Spinal cord (tissue), 10 donors: ENCODE results near the gene HPS3. TPM values are rescaled to one million over a fixed set of nuclear protein-coding genes. Genes with fewer than 3 reads are reported as not detected.

Experiments used
- DNase-seq, 6 donors: peaks; one replicate each; pipeline versions ENCODE4 v3.0.0 to v3.0.0-alpha.2; 2013 to 2015; ENCODE audit warnings: low spot score in 6 of 6, low read depth in 4 of 6
- H3K27ac ChIP-seq: one replicate; pipeline ENCODE4 v1.5.1; 2013; ENCODE audit warnings: low read depth, low read length, control low read depth
- H3K27me3 ChIP-seq: one replicate; pipeline ENCODE4 v1.6.1; 2013; ENCODE audit warnings: low read length; ENCODE audit not compliant: control insufficient read depth, insufficient read depth
- H3K36me3 ChIP-seq: one replicate; pipeline ENCODE4 v1.6.1; 2013; ENCODE audit warnings: low read length; ENCODE audit not compliant: control insufficient read depth, insufficient read depth
- H3K4me1 ChIP-seq: one replicate; pipeline ENCODE4 v1.6.1; 2013; ENCODE audit warnings: low read length; ENCODE audit not compliant: control insufficient read depth, insufficient read depth
- H3K4me3 ChIP-seq: one replicate; pipeline ENCODE4 v1.5.1; 2013; ENCODE audit warnings: low read depth, low read length, control low read depth
- H3K9me3 ChIP-seq: one replicate; pipeline ENCODE4 v1.6.1; 2013; ENCODE audit warnings: low read length; ENCODE audit not compliant: control insufficient read depth, insufficient read depth
- WGBS: methylation state at CpG from one replicate; pipeline ENCODE4 v1.1.5; 2013; ENCODE audit warnings: missing lambda C conversion rate; ENCODE audit not compliant: insufficient coverage; 5-methylcytosine and 5-hydroxymethylcytosine counted together
- polyA plus RNA-seq, 2 donors: library from polyadenylated mRNA; unstranded; fragments of 120-200 nt; gene quantifications; one replicate each; pipeline ENCODE4 v1.2.1, GENCODE V29; 2013; ENCODE audit not compliant: insufficient read length in 2 of 2
- total RNA-seq, 2 donors: library from RNA; depleted of rRNA in 1 of 2; stranded (reverse); fragments of 120-200 nt in 1 of 2; fragments of >200 nt in 1 of 2; gene quantifications; one replicate each; pipeline versions ENCODE4 v1.2.3 to v1.2.4, GENCODE V29; 2013 to 2014
- donor health status: healthy.

HPS3 gene
- total and polyA plus RNA-seq, 4 donors = 21.6 to 28.5 (median 25.5) TPM

GRCh38 chr3:149119466-149119865, 10.0 kb upstream of the HPS3 start:
- H3K27me3 ChIP-seq = no peaks in the 10 kb centered on the region
- no peaks in the 10 kb centered on the region for H3K9me3 ChIP-seq
- no peak overlapping the region for H3K27ac ChIP-seq
- no peaks in the 10 kb centered on the region for H3K36me3 ChIP-seq
- no peaks in the 10 kb centered on the region for H3K4me1 ChIP-seq
- WGBS = 100% methylated on average over 1 of the region's 1 CpG
- no peak overlapping the region for H3K4me3 ChIP-seq
- no peak for DNase-seq

DNA sequence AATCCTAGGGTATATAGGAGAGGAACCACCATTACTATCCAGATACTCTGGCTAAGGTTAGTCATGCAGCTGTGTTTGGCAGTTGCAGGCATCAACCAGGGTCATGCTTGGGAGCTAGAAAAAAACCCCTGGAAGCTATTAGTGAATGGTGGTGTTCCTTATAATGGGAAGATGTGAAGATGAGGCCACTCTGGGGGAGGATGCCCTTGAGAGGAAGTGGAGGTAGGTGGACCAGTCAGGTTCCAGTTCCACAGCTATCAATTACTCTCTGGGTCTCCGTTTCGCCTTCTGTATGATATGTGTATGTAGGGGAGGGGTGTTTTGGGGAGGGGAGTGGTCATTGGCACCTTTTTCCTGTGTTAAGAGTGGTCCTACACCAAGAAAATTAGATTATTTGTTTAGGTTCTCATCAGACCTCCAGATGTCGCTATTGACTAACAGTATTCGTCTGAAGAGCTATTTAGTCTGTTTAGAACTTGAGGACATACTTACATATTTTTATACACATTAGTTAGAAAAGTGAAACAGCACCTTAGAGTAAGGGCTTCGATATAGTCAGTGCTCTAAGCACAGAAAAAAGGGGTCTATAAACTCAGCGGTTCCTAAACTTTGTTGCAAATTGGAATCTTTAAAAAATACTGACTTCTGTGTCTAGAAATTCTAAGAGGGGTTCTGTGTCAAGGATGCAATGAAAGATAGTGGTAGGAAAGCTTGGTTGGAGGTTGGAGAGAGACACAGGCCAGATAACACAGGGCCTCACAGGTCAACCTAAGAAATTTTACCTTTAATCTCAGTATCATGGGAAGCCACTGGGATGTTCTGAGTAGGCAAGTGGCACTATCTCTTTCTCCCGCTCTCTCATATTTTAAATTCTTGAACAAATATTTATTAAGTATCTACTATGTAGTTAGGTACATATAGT, 9.1 kb upstream of the HPS3 start:
- Histone ChIP-seq H3K4me1 (no peaks in the 10 kb centered on the region), H3K27me3 (no peaks in the 10 kb centered on the region), H3K36me3 (no peaks in the 10 kb centered on the region), H3K9me3 (no peaks in the 10 kb centered on the region), H3K27ac (no peak overlapping the region), H3K4me3 (no peak overlapping the region)
- peak; percentile 33 to 91 (median 50) for DNase-seq
- 18% methylated on average over 1 of the region's 7 CpGs for WGBS

DNA sequence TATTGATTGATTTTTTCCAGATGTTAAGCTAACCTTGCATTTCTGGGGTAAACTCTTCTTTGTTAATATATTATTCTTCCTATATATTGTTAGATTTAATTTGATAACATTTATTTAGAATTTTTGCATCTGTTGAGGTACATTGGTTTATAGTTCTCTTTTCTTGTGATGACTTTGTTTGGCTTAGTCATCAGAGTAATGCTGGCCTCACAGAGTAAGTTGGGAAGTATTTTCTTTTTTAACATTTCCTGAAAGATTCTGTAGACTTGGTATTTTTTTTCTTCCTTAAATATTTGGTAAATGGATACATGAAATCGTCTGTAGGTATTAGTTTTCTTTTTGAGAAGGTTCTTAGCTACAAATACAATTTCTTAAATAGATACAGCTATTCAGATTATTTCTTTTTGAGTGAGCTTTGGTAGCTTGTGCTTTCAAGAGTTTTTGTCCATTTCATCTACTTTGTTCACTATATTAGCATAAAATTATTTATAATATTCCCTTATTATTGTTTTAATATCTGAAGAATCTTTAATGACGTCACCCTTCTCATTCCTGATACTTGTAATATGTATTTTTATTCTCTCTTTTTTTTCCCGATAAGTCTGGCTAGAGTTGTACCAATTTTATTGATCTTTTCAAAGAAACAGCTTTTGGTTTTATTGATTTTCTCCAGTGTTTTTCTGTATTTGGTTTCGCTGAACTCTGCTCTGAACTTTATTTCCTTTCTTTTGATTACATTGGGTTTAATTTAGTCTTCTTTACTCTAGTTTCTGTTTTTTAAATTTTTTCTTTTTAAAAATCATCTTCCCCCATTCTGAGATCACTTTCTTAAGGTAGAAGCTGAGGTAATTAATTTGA, 6.5 kb upstream of the HPS3 start:
- Histone ChIP-seq H3K36me3 (no peaks in the 10 kb centered on the region), H3K4me1 (no peaks in the 10 kb centered on the region), H3K27ac (no peak overlapping the region), H3K27me3 (no peaks in the 10 kb centered on the region), H3K4me3 (no peak overlapping the region), H3K9me3 (no peaks in the 10 kb centered on the region)
- no CpG with 5 or more reads among the region's 4 CpGs for WGBS
- DNase-seq = no peak

DNA sequence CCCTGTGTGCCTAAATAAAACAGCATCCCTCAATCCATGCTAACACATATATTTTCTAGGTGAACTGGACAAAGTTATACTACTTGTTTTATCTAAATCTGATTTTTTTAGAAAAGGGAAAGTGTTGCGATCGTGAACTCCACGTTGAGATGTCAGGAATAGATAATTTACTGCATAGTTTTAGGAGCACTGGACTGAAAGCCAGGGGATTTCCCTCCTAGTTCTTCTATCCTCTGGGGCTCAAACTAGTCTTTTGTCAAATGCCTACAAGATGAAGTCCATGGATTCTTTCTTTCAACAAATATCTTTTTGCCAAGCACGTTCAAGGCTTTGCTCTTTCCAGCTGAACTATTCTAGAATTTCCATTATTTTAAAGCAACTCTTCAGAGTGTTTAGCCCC, 617 bp upstream of the HPS3 start:
- Histone ChIP-seq H3K4me1 (peaks cover 8% of the 10 kb centered on the region), H3K9me3 (no peaks in the 10 kb centered on the region), H3K4me3 (peak overlapping the region; percentile 82), H3K27me3 (no peaks in the 10 kb centered on the region), H3K36me3 (no peaks in the 10 kb centered on the region), H3K27ac (peak overlapping the region; percentile 81)
- DNase-seq = no peak
- 0% methylated on average over 1 of the region's 4 CpGs for WGBS

DNA sequence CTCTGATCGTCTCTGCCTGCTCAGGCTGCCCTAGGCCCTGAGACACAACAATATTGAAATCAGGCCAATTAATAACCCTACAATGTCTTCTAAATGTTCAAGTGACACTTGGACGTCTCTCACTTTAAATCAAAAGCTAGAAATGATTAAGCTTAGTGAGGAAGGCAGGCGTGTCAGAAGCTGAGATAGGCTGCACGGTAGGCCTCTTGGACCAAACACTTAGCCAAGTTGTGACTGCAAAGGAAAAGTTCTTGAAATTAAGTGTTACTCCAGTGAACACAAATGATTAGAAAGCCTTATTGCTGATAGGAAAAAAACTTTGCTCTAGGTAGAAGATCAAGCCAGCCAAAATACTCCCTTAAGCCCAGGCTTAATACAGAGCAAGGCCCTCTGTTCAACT, 2.2 kb downstream of the HPS3 start:
- Histone ChIP-seq H3K4me3 (no peak overlapping the region), H3K9me3 (no peaks in the 10 kb centered on the region), H3K4me1 (peaks cover 8% of the 10 kb centered on the region), H3K36me3 (no peaks in the 10 kb centered on the region), H3K27ac (no peak overlapping the region), H3K27me3 (no peaks in the 10 kb centered on the region)
- WGBS = 72% methylated on average over 4 of the region's 4 CpGs
- DNase-seq = no peak

- Histone ChIP-seq H3K9me3 (no peaks in the 10 kb centered on the region), H3K36me3 (no peaks in the 10 kb centered on the region), H3K4me3 (no peak overlapping the region), H3K27ac (peak overlapping the region; percentile 29), H3K27me3 (no peaks in the 10 kb centered on the region), H3K4me1 (peaks cover 8% of the 10 kb centered on the region)
- peak in 1 of 6 donors; percentile 32 for DNase-seq
- 63% methylated on average over 2 of the region's 3 CpGs for WGBS
Observed at GRCh38 chr3:149134575-149134974, 5.1 kb downstream of the HPS3 start.

DNA sequence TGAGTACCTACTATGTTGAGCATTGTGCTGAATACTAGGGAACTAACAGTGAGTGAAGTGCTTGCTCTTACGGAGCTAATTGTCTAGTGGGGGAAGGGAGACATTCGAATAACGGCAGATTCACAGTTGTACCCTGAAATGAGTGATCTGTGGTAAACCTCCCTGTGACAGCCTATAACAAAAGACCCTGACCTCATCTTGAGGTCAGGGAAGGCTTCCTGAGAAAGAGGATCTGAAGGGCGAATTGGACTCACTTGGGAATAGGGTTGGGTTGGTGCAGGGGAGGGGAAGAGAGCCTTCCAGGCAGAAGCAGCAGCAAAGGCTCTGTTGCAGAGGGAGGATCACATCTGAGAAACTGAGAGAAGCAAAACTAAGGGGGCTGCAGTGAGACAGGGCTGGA, 13.2 kb downstream of the HPS3 start:
- H3K4me1 ChIP-seq = no peaks in the 10 kb centered on the region
- no peak for DNase-seq
- no peaks in the 10 kb centered on the region for H3K27me3 ChIP-seq
- no peak overlapping the region for H3K4me3 ChIP-seq
- WGBS = 93% methylated on average over 2 of the region's 4 CpGs
- H3K36me3 ChIP-seq = peaks cover 9% of the 10 kb centered on the region
- no peak overlapping the region for H3K27ac ChIP-seq
- no peaks in the 10 kb centered on the region for H3K9me3 ChIP-seq

DNA sequence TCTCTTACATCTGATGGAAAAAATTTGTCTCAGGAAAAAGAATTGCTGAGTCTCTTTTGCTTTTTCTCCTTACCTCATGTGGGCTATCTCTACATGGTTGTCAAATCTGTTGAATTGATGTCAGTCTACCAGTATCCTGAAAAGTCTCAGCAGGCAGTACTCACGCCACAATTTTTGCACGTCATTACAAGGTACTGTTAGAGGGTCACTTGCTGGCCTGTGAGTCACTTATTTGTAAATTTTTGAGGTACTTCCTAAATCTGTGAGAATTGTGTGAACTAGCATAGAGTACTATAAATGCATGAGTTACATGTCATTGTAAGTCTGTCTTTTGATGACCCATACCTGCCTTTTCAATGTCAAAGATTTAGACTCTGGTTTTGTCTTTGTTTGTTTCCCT, 15.9 kb downstream of the HPS3 start:
- H3K4me3 ChIP-seq = no peak overlapping the region
- H3K27me3 ChIP-seq = no peaks in the 10 kb centered on the region
- H3K27ac ChIP-seq = no peak overlapping the region
- DNase-seq = no peak
- H3K36me3 ChIP-seq = peaks cover 11% of the 10 kb centered on the region
- no peaks in the 10 kb centered on the region for H3K4me1 ChIP-seq
- WGBS = 72% methylated on average over 2 of the region's 2 CpGs
- H3K9me3 ChIP-seq = no peaks in the 10 kb centered on the region

DNA sequence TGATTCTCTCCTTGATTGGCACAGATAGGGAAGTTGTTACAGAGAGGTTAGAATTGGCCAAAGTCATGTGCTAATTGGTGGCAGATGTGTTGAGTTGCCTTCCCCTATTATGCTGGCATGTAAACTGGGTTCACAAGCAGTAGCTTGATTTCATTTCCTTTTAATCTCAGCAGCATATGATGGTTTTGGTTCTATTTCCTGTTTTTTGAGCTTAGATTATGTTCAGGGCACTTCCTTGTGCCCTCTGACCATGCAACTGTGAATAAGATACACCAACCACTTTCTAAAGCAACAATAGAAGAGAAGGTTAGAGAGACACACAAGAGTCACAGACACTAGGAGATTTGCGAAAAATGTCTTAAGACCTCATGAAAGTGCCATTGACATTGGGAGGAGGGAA, 16.5 kb downstream of the HPS3 start:
- DNase-seq = no peak
- Histone ChIP-seq H3K27ac (no peak overlapping the region), H3K4me3 (no peak overlapping the region), H3K9me3 (no peaks in the 10 kb centered on the region), H3K4me1 (no peaks in the 10 kb centered on the region), H3K36me3 (peaks cover 11% of the 10 kb centered on the region), H3K27me3 (no peaks in the 10 kb centered on the region)
- 100% methylated on average over 1 of the region's 1 CpG for WGBS
